ENCODE results near the gene NDUFB11.
"Not testable (repeated sequence)": the region's sequence is repeated elsewhere in the genome, so short reads cannot be mapped to it uniquely, and the experiment has no call there.

Gene NDUFB11

DNA sequence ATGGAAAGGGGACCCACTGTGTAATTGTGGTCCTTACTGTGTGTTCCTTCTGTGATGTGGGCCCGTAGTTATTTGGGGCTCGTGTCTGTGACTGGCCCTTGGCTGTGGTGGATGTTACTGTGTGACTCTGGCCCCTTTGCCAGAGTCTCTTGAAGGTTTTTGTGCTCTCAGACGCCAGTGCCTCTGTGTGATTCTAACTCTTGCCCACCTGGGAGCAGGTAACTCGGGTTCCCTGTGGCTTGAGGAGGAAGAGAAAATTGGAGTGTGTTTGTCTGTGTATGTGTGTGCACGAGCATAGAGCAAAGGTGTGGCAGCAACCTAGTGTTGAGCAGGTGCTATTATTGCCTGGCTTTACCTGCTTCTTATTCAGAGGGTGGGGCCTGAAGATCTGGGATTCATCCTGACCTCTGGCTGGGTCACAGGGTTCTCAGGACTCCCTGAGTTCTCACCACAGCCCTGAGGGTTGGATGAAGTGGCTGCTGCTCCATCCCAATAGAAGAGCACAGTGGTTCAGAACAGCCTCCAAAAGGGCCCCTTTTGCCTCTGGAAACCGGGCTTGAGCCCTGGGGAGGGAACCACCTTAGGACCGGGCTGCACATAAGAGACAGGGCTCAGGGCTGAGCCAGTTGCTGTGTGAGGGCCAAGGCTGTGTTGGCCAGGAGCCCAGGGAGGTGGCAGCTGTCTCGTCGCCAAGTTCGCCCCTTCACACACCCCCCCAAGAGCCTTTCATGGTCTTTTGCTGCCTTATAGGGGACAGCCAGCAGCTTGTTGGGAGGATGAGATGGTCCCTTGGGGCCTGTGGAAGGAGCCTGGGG is 1.8 kb upstream of the NDUFB11 start:
- Mint-ChIP-seq H3K27me3 (no peaks in the 10 kb centered on the region), H3K27ac (peak overlapping the region; percentile 99), H3K36me3 (ENCODE audit: low read depth) (peaks cover 68% of the 10 kb centered on the region), H3K4me3 (peak overlapping the region; percentile 97), H3K9me3 (no peaks in the 10 kb centered on the region), H3K4me1 (ENCODE audit: low read depth) (peaks cover 28% of the 10 kb centered on the region)
- intact Hi-C loops (cut with micrococcal nuclease): no loop called here

DNA sequence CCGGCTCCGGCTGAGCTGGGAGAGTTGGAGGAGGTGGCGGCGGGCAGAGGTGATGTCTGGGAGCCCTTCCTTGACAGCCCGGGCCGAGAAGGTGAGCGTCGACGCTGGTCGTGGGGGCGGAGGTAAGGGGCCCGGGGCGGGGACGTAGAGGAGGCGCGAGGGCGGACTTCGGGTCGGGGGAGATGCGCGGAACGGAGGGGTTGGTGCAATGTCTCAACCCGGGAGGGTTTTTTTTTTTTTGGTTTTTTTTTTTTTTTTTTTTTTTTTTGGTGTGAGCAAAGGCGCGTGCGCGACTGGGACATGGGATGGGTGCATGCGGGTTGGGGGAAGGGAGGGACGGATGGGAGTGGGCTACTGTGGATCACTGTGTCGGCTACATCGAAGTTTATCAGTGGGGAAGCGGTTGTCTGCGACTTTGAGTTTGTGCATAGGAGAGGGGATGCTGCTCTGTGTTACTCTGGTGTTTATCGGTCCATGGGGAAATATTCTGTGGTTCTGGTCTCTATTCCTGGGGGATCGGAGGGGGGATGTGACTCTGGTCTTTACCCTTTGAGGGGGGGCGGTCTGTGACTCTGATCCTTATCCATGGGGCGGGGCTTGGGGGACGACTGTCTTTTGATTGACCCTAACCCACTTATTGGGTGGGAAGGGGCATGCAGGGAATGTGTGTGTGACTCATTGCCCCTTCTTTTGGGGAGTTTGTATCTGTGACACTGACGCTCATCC is 1.1 kb upstream of the NDUFB11 start:
- Mint-ChIP-seq H3K4me3 (peak overlapping the region; percentile 97), H3K27me3 (no peaks in the 10 kb centered on the region), H3K4me1 (ENCODE audit: low read depth) (peaks cover 32% of the 10 kb centered on the region), H3K9me3 (no peaks in the 10 kb centered on the region), H3K36me3 (ENCODE audit: low read depth) (peaks cover 68% of the 10 kb centered on the region), H3K27ac (peak overlapping the region; percentile 99)
- intact Hi-C loops (cut with micrococcal nuclease): loop anchor here (2.0 kb wide), 1 partner anchor 17 kb away; no protein-coding TSS in a partner anchor

DNA sequence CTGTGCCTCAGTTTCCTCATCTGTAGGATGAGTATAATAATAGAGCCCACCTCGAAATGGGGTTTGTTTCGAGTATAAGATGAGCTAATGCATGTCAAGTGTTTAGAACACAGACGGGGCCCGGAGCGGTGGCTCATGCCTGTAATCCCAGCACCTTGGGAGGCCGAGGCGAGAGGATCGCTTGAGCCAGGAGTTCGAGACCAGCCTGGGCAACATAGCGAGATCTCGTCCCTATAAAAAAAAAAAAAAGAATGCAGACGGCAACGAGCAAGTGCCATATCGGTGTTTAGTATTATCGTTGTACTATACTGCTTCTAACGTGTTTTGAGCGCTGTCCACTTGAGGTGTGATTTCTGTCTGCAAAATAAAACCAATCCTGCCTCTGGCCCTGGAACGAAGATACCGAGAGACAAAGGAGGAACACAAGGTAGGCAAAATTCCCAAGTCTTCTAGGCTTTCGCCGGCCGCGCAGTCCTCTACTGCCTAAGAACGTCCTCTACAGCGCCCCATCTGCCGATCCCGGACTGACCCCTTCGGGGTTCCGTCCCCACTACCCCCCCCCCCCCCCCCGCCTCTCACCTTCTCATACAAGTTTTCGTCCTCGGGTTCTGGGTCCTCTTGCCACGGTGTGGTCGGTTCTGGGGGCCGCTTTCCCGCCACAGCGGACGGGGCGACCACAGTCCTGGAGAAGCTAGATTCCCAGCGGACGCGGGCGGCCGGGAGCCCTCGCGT is 442 bp downstream of the NDUFB11 start:
- Mint-ChIP-seq H3K27me3 (no peaks in the 10 kb centered on the region), H3K36me3 (ENCODE audit: low read depth) (peaks cover 69% of the 10 kb centered on the region), H3K9me3 (no peaks in the 10 kb centered on the region), H3K4me1 (ENCODE audit: low read depth) (peaks cover 36% of the 10 kb centered on the region), H3K27ac (peak overlapping the region; percentile 99), H3K4me3 (peak overlapping the region; percentile 97)
- intact Hi-C loops (cut with micrococcal nuclease): loop anchor here (2.0 kb wide), 1 partner anchor 15 kb away; no protein-coding TSS in a partner anchor

GRCh38 chrX:47138171-47138570 is 6.3 kb downstream of the NDUFB11 start:
- no peak overlapping the region for H3K27ac Mint-ChIP-seq
- intact Hi-C loops (cut with micrococcal nuclease): no loop called here
- H3K4me1 Mint-ChIP-seq (ENCODE audit: low read depth): peaks cover 17% of the 10 kb centered on the region
- H3K27me3 Mint-ChIP-seq: no peaks in the 10 kb centered on the region
- no peak overlapping the region for H3K4me3 Mint-ChIP-seq
- no peaks in the 10 kb centered on the region for H3K9me3 Mint-ChIP-seq
- H3K36me3 Mint-ChIP-seq (ENCODE audit: low read depth): peaks cover 41% of the 10 kb centered on the region

- H3K27me3 Mint-ChIP-seq; H3K27ac Mint-ChIP-seq; H3K4me3 Mint-ChIP-seq; intact Hi-C loops (cut with micrococcal nuclease); H3K9me3 Mint-ChIP-seq; H3K4me1 Mint-ChIP-seq (ENCODE audit: low read depth): not testable (repeated sequence)
- peaks cover 17% of the 10 kb centered on the region for H3K36me3 Mint-ChIP-seq (ENCODE audit: low read depth)
Observed at GRCh38 chrX:47135650-47136049, 8.9 kb downstream of the NDUFB11 start.

DNA sequence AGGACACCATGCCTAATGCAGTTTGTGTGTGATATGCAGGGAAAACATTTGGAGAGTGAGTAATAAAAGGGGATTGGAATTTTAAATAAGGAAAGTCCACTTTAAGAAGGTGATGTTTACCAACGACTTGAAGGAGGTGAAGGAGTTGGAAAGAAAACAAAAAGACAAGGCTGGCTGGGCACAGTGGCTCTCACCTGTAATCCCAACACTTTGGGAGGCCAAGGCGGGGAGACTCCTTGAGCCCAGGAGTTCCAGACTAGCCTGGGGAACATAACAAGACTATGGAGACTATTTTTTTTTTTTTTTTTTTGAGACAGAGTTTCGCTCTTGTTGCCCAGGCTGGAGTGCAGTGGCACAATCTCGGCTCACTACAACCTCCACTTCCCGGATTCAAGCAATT is 11.0 kb downstream of the NDUFB11 start:
- no peaks in the 10 kb centered on the region for H3K9me3 Mint-ChIP-seq
- no peak overlapping the region for H3K4me3 Mint-ChIP-seq
- peaks cover 6% of the 10 kb centered on the region for H3K36me3 Mint-ChIP-seq (ENCODE audit: low read depth)
- no peaks in the 10 kb centered on the region for H3K4me1 Mint-ChIP-seq (ENCODE audit: low read depth)
- H3K27me3 Mint-ChIP-seq: no peaks in the 10 kb centered on the region
- intact Hi-C loops (cut with micrococcal nuclease): no loop called here
- no peak overlapping the region for H3K27ac Mint-ChIP-seq

DNA sequence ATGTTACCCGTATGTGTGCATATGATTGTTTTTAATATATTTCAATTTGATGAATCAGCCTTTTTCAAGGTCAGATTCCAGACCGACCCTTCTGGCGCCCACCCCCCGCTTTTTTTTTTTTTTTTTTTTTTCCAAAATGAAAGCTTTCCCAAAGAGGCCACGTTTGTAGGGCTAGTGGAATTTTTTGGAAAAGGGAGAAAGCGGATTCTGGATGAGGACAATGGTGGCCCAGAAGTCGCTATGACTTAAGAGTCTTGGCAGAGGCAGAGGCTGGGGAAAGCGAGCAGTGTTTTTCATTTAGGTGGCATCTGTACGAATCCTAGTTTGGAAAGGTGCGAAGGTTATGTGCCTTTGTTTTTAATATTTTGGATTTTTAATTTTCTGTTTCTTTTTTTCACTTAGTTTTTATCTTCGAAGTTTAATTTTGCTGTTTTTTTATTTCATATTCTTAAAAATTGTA is 14.6 kb downstream of the NDUFB11 start:
- Mint-ChIP-seq H3K27me3 (no peaks in the 10 kb centered on the region), H3K9me3 (no peaks in the 10 kb centered on the region), H3K4me3 (peak overlapping the region; percentile 23), H3K27ac (peak overlapping the region; percentile 98), H3K4me1 (ENCODE audit: low read depth) (no peaks in the 10 kb centered on the region), H3K36me3 (ENCODE audit: low read depth) (peaks cover 6% of the 10 kb centered on the region)
- intact Hi-C loops (cut with micrococcal nuclease): loop anchor here (2.0 kb wide), 1 partner anchor 15 kb away; the partner anchor contains the start of genes NDUFB11 and RBM10

DNA sequence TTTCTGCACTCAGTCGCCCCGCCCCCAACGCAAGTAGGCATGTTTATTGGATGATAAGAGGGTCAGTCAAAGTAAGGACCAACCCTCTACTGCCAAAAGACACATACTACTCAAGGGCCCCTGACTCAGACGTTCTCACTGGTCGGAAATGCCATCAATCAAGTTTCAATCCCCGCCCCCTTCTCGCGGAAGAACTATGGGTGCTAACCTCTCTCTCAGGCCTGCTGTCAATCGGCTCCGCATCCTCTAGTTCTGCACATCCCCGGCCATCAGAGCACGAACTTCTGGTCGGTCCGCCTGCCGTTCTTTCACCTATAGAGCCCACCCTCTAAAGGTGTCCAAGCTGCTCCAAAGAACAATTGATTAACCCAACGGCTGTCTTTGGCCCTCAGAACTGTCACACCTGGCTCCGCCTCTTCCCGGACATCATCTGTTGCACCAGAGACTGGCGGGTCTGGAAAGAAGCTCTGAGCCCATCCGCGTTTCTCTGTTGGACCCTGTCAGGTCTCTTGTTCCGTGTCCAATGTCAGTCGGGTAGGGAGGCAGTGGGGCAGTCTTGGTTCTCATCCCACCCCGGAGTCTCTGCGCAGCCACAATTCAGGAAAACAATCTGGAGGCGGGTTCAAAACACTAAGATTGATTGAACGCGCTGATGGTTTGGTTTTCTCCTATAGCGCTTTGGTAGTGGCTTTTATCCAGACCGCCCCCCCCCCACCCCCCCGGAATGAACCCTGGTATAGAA is 15.2 kb downstream of the NDUFB11 start:
- Mint-ChIP-seq H3K4me3 (peak overlapping the region; percentile 95), H3K4me1 (ENCODE audit: low read depth) (no peaks in the 10 kb centered on the region), H3K27ac (peak overlapping the region; percentile 98), H3K36me3 (ENCODE audit: low read depth) (peaks cover 6% of the 10 kb centered on the region), H3K9me3 (no peaks in the 10 kb centered on the region), H3K27me3 (no peaks in the 10 kb centered on the region)
- intact Hi-C loops (cut with micrococcal nuclease): loop anchor here (2.0 kb wide), 1 partner anchor 15 kb away; the partner anchor contains the start of genes NDUFB11 and RBM10

- H3K4me1 Mint-ChIP-seq (ENCODE audit: low read depth); intact Hi-C loops (cut with micrococcal nuclease); H3K27ac Mint-ChIP-seq; H3K4me3 Mint-ChIP-seq; H3K9me3 Mint-ChIP-seq; H3K27me3 Mint-ChIP-seq; H3K36me3 Mint-ChIP-seq (ENCODE audit: low read depth): not testable (repeated sequence)
Observed at GRCh38 chrX:47124466-47124865, 20.0 kb downstream of the NDUFB11 start.

DNA sequence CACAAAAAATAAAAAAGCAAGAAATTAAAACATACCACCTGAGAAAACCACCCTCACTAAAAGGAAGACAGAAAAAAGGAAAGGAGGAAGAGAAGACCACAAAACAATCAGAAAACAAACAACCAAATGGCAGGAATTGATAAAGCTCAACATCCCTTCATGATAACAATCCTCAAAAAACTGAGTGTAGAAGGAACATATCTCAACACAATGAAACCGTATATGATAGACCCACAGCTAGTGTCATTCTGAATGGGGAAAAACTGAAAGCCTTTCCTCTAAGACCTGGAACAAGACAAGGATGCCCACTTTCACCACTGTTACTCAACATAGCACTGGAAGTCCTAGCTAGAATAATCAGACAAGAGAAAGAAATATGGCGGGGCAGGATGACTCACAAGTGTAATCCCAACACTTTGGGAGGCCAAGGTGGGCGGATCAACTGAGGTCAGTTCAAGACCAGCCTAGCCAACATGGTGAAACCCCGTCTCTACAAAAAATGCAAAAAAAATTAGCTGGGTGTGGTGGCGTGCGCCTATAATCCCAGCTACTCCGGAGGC is 27.9 kb downstream of the NDUFB11 start:
- H3K9me3 Mint-ChIP-seq; H3K4me3 Mint-ChIP-seq; H3K36me3 Mint-ChIP-seq (ENCODE audit: low read depth); H3K27ac Mint-ChIP-seq; H3K27me3 Mint-ChIP-seq; intact Hi-C loops (cut with micrococcal nuclease); H3K4me1 Mint-ChIP-seq (ENCODE audit: low read depth): not testable (repeated sequence)

GRCh38 chrX:47112316-47112954 is 32.1 kb downstream of the NDUFB11 start:
- intact Hi-C loops (cut with micrococcal nuclease): no loop called here
- Mint-ChIP-seq H3K27ac (no peak overlapping the region), H3K36me3 (ENCODE audit: low read depth) (no peaks in the 10 kb centered on the region), H3K9me3 (no peaks in the 10 kb centered on the region), H3K4me1 (ENCODE audit: low read depth) (no peaks in the 10 kb centered on the region), H3K4me3 (no peak overlapping the region), H3K27me3 (no peaks in the 10 kb centered on the region)

DNA sequence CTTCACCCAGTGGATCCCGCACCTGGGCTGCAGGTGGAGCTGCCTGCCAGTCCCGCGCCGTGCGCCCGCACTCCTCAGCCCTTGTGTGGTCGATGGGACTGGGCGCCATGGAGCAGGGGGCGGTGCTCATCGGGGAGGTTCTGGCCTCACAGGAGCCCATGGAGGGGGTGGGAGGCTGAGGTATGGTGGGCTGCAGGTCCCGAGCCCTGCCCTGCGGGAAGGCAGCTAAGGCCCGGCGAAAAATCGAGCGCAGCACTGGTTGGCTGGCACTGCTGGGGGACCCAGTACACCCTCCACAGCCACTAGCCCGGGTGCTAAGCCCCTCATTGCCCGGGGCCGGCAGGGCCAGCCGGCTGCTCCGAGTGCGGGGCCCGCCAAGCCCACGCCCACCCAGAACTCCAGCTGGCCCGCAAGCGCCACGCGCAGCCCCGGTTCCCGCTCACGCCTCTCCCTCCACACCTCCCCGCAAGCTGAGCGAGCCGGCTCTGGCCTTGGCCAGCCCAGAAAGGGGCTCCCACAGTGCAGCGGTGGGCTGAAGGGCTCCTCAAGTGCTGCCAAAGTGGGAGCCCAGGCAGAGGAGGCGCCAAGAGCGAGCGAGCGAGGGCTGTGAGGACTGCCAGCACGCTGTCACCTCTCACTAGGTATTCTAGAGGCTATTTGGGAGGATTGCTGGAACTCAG is 33.4 kb downstream of the NDUFB11 start:
- H3K4me1 Mint-ChIP-seq (ENCODE audit: low read depth): not testable (repeated sequence)

More for the DNA sequence above, 33.4 kb downstream of the NDUFB11 start:
- H3K27me3 Mint-ChIP-seq; intact Hi-C loops (cut with micrococcal nuclease); H3K27ac Mint-ChIP-seq; H3K9me3 Mint-ChIP-seq; H3K4me3 Mint-ChIP-seq; H3K36me3 Mint-ChIP-seq (ENCODE audit: low read depth): not testable (repeated sequence)
